Adipose tissue (tissue), 3 donors: Measurements from ENCODE around the gene FBH1. TPM values are rescaled to one million over a fixed set of nuclear protein-coding genes. Genes with fewer than 3 reads are reported as not detected.
"Not testable (repeated sequence)": the region's sequence is repeated elsewhere in the genome, so short reads cannot be mapped to it uniquely, and the experiment has no call there.

Experiments used
- H3K27ac ChIP-seq: one replicate; pipeline ENCODE4 v1.5.1; 2013; ENCODE audit warnings: low read depth, low read length
- WGBS, 3 donors: extraction: QIAGEN DNeasy Blood & Tissue Kit; methylation state at CpG; one replicate each; pipeline ENCODE4 v1.1.7; 2013; 5-methylcytosine and 5-hydroxymethylcytosine counted together
- polyA plus RNA-seq, 3 donors: library from polyadenylated mRNA; stranded (reverse); fragments of 200-250 nt; gene quantifications; one replicate each; pipeline ENCODE4 v1.2.3, GENCODE V29; 2013
- donor health status: healthy with polysubstance abuse.
- donor health status: Bipolar disorder and iron deficiency.
- donor health status: healthy.

FBH1 gene
- polyA plus RNA-seq, 3 donors = 24.0 to 73.7 (median 46.3) TPM

GRCh38 chr10:5947471-5948207, 57.6 kb downstream of the FBH1 start:
- H3K27ac ChIP-seq = no peak overlapping the region
- WGBS, 3 donors = 94 to 96% (median 94%) methylated on average over 17 of the region's 17 CpGs

- no peak overlapping the region for H3K27ac ChIP-seq
- 83 to 96% (median 93%) methylated on average over 6 of the region's 6 CpGs for WGBS, 3 donors
Observed at GRCh38 chr10:5948208-5948585, 58.2 kb downstream of the FBH1 start.

GRCh38 chr10:5949009-5949759, 59.1 kb downstream of the FBH1 start:
- H3K27ac ChIP-seq = no peak overlapping the region
- 56 to 65% (median 64%) methylated on average over 14 of the region's 14 CpGs for WGBS, 3 donors

GRCh38 chr10:5951167-5951711, 61.2 kb downstream of the FBH1 start:
- 56 to 69% (median 62%) methylated on average over 7 of the region's 7 CpGs for WGBS, 3 donors
- H3K27ac ChIP-seq = peak overlapping the region; percentile 64

GRCh38 chr10:5951721-5952407, 61.8 kb downstream of the FBH1 start:
- WGBS, 3 donors = 86 to 91% (median 87%) methylated on average over 6 of the region's 6 CpGs
- no peak overlapping the region for H3K27ac ChIP-seq

- no peak overlapping the region for H3K27ac ChIP-seq
- WGBS, 3 donors = 86 to 88% (median 87%) methylated on average over 20 of the region's 20 CpGs
Observed at GRCh38 chr10:5952731-5953385, 62.8 kb downstream of the FBH1 start.

- WGBS, 3 donors = 87 to 93% (median 93%) methylated on average over 5 of the region's 5 CpGs
- no peak overlapping the region for H3K27ac ChIP-seq
Observed at GRCh38 chr10:5953676-5954075, 63.6 kb downstream of the FBH1 start.

- H3K27ac ChIP-seq = no peak overlapping the region
- WGBS, 3 donors = 87 to 91% (median 89%) methylated on average over 17 of the region's 17 CpGs
Observed at GRCh38 chr10:5956146-5956936, 66.3 kb downstream of the FBH1 start.

GRCh38 chr10:5958077-5958476, 68.0 kb downstream of the FBH1 start:
- H3K27ac ChIP-seq = no peak overlapping the region
- 71 to 85% (median 75%) methylated on average over 2 of the region's 2 CpGs for WGBS, 3 donors

- 77 to 80% (median 77%) methylated on average over 6 of the region's 6 CpGs for WGBS, 3 donors
- no peak overlapping the region for H3K27ac ChIP-seq
Observed at GRCh38 chr10:5958675-5959074, 68.6 kb downstream of the FBH1 start.

- 88 to 96% (median 95%) methylated on average over 5 of the region's 5 CpGs for WGBS, 3 donors
- H3K27ac ChIP-seq = no peak overlapping the region
Observed at GRCh38 chr10:5959142-5959541, 69.1 kb downstream of the FBH1 start.

GRCh38 chr10:5959581-5960069, 69.6 kb downstream of the FBH1 start:
- 90 to 94% (median 93%) methylated on average over 10 of the region's 10 CpGs for WGBS, 3 donors
- no peak overlapping the region for H3K27ac ChIP-seq

- H3K27ac ChIP-seq = no peak overlapping the region
- whole genome bisulfite sequencing, 3 donors = 89 to 95% (median 91%) methylated on average over 18 of the region's 18 CpGs
Observed at GRCh38 chr10:5960070-5960972, 70.3 kb downstream of the FBH1 start.

- H3K27ac ChIP-seq = not testable (repeated sequence)
- WGBS, 3 donors = 95 to 96% (median 96%) methylated on average over 10 of the region's 10 CpGs
Observed at GRCh38 chr10:5960973-5961275, 70.9 kb downstream of the FBH1 start.

GRCh38 chr10:5961405-5962100, 71.5 kb downstream of the FBH1 start:
- H3K27ac ChIP-seq = no peak overlapping the region
- WGBS, 3 donors = 89 to 95% (median 94%) methylated on average over 28 to 29 of the region's 29 CpGs

- WGBS, 3 donors = 94 to 97% (median 97%) methylated on average over 10 of the region's 10 CpGs
- not testable (repeated sequence) for H3K27ac ChIP-seq
Observed at GRCh38 chr10:5962358-5962940, 72.4 kb downstream of the FBH1 start.
